Measurements from ENCODE around the gene SLC34A1.

The SLC34A1 gene

DNA sequence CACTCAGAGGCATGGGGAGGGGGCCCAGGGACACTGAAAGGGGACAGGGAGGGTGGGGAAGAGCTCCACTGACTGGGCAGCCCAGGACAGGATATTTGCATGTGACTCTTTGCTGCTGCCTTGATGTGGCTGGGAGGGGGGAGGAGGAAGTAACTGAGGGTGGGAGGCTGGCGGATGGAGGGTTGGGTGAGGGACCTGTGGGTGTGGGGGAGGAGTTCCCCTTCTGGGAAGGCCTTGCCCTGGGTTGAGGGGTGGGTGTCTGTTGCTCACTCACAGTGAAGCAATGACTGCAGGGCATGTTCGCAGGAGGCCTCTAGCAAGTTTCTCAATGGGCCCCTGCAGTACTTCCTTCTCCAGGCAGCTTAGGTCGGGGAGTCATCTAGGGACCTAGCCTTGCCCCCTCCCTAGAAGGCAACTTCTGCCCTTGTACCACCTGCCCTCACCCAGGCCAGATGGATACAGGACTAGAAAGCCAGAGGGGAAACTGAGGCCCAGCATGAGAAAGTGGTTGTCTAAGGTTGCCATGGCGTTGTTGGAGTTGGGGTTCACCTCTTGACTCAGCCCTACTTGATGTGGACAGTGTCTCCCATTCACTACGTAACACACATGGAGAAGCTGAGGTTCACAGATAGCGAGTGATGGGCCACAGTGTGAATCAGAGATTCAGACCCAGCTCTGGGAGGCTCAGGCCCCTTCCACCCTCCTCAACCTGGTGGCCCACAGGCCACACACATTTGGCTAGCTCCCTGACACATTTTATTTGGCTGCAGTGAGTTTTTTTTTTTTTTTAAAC is 45.2 kb downstream of the SLC34A1 start:
- DNase-seq (ENCODE audit: insufficient read length, low spot score) (no peak), FAIRE-seq (peak; percentile 83)

DNA sequence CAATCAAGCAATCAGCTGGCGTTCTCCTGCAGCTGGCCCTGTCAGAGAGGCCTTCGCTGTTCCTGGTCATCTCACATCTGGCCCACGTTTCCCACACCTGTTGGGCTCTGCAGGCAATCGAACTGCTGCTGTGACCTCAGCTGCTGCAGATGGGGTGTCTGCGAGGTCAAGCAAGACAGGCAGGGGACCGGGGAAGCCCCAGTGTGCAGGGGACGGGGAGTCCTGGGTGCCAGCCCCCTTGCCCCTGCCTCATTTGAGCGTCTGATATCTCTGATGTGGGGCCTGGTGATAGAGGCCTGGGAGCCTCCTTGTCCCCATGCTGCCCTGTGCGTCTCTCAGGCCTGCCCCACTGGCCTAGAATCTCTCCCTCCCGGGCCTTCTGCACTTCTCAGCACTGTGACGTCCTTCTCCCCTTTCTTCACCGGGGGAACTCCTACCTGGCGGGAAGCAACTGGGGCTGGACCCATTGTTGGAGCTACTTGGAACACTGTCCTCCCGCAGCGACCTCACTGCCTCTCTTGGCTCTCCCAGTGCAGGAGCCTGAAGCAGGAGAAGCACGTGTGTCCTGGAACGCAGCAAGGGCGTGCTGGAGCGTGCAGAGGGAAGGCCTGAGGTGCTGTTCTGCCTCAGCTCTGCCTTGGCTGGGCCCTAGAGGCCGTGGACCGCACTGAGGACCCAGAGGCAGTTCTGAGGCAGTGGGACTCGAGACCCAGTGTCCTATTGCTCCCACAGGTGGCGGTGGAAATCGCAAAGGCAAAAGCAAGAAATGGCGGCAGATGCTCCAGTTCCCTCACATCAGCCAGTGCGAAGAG is 46.1 kb downstream of the SLC34A1 start:
- DNase-seq (ENCODE audit: insufficient read length, low spot score) (no peak), FAIRE-seq (peak; percentile 81)

DNA sequence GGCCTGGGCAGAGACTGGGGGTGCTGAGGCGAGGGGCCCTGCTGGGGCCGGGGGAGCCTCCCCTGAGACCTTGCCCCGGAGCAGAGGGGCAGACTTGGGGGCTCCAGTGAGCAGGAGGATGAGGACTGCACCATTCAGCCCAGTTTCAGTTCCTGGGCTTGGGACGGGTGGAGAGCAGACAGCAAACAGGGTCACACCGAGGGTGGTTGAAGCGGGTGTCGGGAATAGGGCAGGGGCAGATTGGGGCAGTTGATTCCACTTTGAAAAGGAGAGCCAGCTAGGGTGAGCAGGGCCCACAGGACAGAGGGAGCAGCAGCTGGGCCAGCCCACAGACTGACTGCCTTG is 46.7 kb downstream of the SLC34A1 start:
- FAIRE-seq, result peak; percentile 74
- no peak for DNase-seq (ENCODE audit: insufficient read length, low spot score)

DNA sequence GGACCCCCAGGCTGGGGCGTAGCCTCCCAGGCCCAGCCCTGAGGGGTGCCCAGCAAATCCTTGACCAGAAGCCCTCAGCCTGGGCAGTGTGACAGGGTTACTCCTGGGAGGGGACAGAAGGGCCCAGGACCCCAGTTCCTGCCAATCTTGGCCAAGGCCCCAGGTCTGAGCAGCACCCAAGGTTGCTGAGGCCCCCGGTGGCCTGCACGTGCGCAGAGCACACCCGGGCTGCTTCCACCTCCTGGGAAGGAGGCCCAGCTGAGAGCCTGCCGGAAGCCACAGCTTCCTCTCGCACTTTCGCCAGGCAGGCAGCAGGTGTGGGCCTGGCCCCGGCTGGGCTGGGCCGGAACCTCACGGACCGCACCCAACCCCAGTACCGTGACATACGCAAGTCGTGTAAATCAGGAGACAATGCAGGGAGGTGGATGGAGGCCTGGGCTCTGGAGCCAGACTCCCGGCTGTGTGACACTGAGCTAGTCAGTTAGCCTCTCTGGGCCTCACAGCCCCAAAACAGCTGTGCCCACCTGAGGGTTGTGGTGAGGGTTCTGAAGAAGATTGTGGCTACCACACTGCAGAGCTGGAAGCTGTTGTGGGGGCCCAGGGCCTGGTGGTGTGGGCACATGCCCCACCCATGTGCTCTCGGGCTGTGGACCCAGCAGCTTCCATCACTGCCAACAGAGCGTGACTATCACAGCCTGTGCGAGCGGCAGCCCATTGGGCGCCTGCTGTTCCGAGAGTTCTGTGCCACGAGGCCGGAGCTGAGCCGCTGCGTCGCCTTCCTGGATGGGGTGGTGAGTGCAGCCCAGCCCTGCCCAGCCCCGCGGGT is 47.3 kb downstream of the SLC34A1 start:
- FAIRE-seq (peak; percentile 97), DNase-seq (ENCODE audit: insufficient read length, low spot score) (no peak)

DNA sequence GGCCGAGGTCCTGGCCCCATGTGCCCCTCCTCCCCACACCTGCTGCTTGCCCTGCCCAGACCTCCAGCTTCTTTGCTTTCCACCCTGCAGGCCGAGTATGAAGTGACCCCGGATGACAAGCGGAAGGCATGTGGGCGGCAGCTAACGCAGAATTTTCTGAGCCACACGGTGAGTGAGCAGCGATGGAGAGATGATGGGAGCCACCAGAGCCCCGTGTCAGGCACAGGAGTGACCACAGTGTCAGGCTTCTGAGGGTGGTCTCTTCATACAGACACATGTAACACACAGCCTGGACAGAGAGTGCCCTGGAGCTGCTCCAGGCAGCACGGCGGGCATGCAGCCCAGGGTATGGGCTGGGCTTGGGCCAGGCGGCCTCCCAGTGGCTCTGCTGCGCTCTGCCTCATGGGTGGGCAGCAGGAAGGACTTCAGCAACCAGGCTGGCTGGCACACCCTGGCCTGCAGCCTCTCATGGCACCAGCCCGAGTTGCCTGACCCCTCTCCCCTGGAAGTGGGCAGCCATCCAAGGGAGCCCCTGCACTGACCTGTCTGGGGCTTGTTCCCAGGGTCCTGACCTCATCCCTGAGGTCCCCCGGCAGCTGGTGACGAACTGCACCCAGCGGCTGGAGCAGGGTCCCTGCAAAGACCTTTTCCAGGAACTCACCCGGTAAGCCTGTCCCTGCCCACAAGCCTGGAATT is 48.1 kb downstream of the SLC34A1 start:
- DNase-seq (ENCODE audit: insufficient read length, low spot score), result no peak
- FAIRE-seq, result no peak

DNA sequence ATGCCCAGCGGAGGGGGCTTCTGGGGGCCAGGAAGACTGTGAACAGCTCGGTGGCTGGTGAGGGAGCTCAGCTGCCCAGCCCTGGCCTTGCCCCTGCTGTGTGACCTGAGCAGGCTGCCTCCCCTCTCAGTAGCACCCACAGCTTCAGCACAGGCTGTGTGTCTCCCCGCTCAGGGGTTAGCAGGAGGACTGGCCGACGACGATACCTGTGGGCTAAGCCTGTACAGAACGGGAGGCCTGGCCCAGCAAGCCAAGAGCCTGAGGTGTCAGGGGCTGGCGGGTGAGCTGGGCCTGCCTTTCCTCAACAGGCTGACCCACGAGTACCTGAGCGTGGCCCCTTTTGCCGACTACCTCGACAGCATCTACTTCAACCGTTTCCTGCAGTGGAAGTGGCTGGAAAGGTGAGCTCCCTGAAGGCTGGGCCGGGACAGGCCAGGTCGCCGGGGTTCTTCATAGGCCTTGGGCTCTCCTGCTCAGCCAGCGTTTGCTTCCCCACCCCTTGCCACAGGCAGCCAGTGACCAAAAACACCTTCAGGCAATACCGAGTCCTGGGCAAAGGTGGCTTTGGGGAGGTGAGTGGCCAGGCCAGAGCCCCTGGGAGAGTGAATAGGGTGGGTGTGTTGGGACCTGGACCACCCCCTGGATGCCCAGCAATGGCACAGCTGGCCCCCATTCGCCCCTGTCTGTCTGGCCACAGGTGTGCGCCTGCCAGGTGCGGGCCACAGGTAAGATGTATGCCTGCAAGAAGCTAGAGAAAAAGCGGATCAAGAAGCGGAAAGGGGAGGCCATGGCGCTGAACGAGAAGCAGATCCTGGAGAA is 48.8 kb downstream of the SLC34A1 start:
- FAIRE-seq, result no peak

DNA sequence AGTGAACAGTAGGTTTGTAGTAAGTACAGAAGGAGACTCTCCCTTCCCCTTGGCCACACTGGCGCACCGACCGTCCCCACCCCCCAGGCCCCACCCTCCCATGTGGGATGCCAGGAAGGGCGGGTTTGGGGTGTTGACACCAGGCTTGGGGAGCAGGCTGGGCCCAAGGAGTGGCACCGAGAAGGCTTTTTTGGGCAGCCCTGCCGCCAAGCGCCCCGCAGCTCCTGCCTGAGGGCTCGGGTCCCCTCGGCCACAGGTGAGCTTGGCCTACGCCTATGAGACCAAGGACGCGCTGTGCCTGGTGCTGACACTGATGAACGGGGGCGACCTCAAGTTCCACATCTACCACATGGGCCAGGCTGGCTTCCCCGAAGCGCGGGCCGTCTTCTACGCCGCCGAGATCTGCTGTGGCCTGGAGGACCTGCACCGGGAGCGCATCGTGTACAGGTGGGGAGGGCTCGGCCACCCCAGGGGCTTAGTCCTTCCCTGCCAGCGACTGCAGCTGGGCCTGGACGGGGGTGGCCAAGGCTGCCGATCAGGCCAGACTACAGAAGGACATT is 49.5 kb downstream of the SLC34A1 start:
- DNase-seq (ENCODE audit: insufficient read length, low spot score) (no peak), FAIRE-seq (no peak)

More for the DNA sequence above, 48.8 kb downstream of the SLC34A1 start:
- DNase-seq (ENCODE audit: insufficient read length, low spot score), result no peak

DNA sequence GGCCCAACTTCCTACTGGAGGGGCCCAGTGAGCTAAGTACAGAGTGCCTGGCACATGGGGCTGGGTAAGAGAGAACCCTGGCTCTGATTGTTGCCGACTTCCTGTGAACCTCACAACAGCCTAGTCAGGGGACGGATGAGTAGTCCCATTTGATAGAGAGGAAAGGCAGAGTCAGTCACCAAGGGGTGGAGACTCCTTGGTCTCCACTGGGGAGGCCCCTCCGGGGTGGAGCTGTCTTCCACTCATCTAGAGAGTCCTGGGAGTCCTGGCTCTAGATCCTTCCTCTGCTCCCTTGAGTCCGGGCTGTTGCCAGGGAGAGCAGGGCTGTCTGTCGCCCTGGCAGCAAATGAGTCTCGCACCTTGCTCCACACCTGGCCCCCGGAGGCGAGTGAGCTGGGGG is 50.2 kb downstream of the SLC34A1 start:
- DNase-seq (ENCODE audit: insufficient read length, low spot score) (no peak), FAIRE-seq (no peak)

DNA sequence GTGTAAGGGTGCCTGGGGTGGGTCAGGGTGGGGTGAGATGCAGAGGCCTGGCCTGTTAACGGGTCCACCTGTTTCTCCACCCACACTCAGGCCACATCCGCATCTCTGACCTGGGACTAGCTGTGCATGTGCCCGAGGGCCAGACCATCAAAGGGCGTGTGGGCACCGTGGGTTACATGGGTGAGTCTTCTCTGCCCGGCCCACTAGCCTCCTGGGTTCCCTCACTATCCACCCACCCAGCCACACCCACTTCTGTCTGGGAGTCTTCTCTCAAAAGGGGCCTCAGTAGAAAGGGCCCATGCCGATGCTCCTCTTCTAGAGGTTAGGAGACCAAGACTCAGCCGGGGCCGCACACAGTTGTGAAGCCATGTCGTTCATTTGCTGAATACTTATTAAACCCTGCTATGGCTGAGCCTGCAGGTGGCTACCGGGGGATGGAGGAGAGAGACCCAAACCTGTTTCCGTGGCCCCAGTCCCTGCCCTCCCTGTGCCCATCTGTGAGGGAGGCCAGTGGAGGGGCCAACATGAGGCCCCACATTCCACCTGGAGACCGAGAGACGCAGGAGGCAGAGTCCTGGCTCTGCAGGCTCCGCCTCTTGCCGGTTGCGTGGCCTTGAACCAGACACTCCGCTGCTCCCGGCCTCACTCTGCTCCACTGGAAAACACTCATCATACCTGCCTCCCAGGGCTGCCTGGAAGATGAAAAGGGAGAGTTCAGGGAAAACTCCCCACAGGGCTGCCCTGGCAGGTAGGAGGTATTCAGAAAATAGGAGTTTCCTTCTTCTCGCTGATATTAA is 50.9 kb downstream of the SLC34A1 start:
- no peak for FAIRE-seq
- DNase-seq (ENCODE audit: insufficient read length, low spot score), result no peak

DNA sequence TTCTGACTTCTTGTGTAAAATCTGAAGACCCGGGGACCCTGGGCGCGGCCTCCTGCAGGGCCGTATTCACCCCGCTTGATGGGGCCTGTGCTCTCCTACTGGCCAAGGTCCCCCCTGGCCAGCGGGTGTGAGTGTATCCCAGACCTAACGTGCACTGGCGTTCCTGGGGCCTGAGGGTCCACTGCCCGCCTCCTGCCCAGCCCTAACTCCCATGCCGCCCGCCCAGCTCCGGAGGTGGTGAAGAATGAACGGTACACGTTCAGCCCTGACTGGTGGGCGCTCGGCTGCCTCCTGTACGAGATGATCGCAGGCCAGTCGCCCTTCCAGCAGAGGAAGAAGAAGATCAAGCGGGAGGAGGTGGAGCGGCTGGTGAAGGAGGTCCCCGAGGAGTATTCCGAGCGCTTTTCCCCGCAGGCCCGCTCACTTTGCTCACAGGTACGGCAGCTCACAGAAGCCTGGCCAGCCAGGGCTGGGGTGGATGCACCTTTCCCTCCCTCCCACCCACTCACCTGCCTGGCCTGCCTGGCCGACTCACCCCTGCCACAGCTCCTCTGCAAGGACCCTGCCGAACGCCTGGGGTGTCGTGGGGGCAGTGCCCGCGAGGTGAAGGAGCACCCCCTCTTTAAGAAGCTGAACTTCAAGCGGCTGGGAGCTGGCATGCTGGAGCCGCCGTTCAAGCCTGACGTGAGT is 51.8 kb downstream of the SLC34A1 start:
- FAIRE-seq, result no peak

DNA sequence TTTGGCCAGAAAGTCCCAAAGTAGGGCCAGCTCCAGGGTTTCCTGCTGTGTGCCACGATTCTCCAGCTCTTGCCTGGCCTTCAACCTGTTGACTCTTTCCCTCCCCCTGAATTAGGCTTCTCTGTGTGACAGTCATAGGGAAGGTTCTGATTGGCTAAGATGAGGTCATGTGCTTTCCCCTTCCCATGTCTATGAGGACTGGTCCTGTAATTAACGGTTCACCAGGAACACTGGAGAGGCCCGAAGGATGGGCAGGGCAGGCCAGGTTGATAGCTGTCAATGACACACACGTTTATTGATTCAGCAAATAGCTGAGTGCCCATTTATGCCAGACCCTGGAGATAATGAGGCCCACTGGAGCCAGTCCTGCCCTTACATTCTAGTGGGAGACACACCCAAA is 53.4 kb downstream of the SLC34A1 start:
- DNase-seq (ENCODE audit: insufficient read length, low spot score) (no peak), FAIRE-seq (no peak)

More for the DNA sequence above, 51.8 kb downstream of the SLC34A1 start:
- no peak for DNase-seq (ENCODE audit: insufficient read length, low spot score)

DNA sequence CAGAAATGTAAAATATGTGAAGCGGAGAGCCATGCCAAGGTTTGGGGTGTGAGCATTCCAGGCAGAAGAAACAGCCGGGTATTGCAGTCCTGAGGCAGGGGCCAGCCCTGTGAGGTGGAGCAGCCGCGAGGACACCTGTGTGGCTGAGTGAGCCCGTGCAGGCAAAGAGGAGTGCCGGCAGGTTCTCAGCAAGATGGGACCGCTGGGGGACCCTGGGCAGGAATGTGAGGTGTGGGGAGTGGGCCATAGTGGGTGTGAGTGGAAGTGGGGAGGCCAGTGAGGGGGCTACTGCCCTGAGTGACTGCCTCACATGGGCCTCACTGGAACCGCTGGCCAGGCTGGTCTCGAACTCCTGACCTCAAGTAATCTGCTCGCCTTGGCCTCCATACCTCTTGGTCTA is 54.2 kb downstream of the SLC34A1 start:
- FAIRE-seq (no peak), DNase-seq (ENCODE audit: insufficient read length, low spot score) (no peak)

DNA sequence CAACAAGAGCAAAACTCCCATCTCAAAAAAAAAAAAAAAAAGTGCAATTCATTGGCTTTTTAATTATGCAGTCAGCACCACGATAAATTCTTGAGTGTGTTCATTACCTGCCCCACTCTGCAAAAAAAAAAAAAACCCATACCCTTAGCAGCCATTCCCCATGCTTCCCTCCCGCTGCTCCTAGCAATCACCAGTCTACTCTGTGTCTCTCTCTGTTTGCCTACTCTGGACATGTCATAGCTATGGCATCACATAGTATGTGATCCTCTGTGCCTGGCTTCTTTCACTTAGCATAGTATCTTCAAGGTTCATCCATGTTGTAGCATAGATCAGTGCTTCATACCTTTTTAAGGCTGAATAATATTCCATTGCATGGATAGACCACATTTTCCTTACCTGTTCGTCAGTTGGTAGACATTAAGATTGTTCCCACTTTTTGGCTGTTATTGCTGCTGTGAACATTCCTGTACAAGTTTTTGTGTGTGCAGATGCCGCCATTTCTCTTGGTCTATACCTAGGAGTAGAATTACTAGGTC is 55.4 kb downstream of the SLC34A1 start:
- no peak for FAIRE-seq

DNA sequence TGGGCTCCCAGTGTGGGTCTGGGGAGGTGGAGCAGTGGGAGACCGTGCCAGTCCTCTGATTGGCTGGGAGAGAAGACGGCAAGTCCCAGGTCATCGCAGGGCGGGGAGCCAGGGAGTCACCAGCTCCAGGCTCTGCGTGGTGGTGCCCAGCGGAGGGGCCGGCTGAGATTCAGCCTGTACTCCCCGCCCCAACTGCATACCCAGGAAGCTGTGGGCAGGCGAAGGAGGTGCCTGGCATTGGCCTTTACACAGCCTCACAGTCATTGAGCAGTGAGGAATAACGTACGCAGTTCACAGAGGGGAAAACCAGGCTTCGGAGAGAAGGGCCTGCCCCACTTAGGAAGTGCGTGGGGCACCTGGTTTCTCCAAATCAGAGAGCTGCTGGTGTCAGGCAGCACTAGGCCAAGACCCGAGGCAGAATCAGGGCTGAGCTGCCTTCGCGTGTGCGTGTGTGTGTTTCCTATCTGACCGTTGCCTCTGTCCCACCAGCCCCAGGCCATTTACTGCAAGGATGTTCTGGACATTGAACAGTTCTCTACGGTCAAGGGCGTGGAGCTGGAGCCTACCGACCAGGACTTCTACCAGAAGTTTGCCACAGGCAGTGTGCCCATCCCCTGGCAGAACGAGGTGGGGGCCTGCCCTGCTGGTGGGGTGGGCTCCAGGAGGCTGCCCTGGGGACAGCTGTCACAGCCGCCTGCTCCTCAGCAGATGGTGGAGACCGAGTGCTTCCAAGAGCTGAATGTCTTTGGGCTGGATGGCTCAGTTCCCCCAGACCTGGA is 56.2 kb downstream of the SLC34A1 start:
- no peak for FAIRE-seq
- DNase-seq (ENCODE audit: insufficient read length, low spot score), result no peak

More for the DNA sequence above, 55.4 kb downstream of the SLC34A1 start:
- no peak for DNase-seq (ENCODE audit: insufficient read length, low spot score)

DNA sequence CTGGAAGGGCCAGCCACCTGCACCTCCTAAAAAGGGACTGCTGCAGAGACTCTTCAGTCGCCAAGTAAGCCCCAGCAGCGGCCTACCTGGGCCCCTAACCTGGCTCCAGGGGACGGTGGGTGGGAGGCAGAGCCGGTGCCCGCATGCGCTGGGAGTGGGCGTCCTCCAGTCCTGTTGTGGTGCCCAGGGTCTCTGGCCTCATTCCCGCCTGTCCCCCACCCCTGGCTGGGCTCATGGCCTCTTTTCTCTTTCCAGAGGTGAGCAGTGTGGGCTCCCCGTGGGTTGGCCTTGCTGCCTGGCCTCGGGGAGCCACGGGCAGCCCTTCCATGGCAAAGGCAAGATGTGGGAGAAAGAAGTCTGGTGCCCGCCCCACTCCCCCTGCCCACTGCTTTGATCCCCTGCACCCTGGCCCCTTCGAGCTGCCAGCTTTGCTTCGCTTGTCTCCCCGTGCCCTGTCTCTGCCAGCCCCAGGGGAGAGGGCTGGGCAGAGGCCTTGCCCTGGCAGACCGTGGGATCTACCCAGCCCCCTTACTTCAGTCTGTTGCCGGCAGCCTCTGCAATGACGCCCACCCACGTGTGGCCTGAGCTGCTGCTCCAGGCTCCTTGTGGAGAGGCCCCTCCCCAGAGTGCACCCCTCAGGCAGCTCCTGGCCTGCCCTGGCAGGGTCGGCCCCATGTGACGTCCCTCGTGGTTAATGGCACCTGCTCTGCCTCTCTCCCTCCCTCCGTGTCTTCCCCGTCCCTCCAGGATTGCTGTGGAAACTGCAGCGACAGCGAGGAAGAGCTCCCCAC is 57.0 kb downstream of the SLC34A1 start:
- no peak for DNase-seq (ENCODE audit: insufficient read length, low spot score)
- FAIRE-seq, result no peak

All from GM19239 (cell line).